GM12878 (cell line): ENCODE data around the gene MARCHF2. TPM values are rescaled to one million over a fixed set of nuclear protein-coding genes. Genes with fewer than 3 reads are reported as not detected.

Experiments used
- ATAC-seq: fragments of 200-7000 bp; cut with Tn5 transposase; 3 replicates; pipeline ENCODE4 v1.9.1; 2020; ENCODE audit warnings: mild to moderate bottlenecking, moderate library complexity
- BruUV-seq: library from RNA; stranded (reverse); fragments of 400-500 nt; replicated peaks from 2 replicates; lab custom pipeline; 2021; lab: Mats Ljungman, UMichigan
- CTCF ChIA-PET: fragments of 300-600 bp; sonication (Branson Sonifier 250); formaldehyde crosslinking; extraction: SDS; loops from one replicate; lab custom pipeline; 2021; ENCODE audit warnings: inconsistent platforms; lab: Yijun Ruan, JAX
- POLR2A ChIA-PET: fragments of 350-600 bp; formaldehyde crosslinking; extraction: SDS; loops from one replicate; lab custom pipeline; 2021; ENCODE audit warnings: inconsistent platforms; lab: Charles Lee
- RAD21 ChIA-PET: fragments of 300-600 bp; sonication (Branson Sonifier 250); formaldehyde crosslinking; loops from one replicate; lab custom pipeline; 2023; ENCODE audit warnings: antibody characterized with exemption; ENCODE audit not compliant: unreplicated experiment; lab: Charles Lee
- SMC1A ChIA-PET: fragments of 300-600 bp; sonication (Branson Sonifier 250); formaldehyde crosslinking; loops from one replicate; lab custom pipeline; 2023; ENCODE audit not compliant: unreplicated experiment, uncharacterized antibody; lab: Charles Lee
- DNase-seq: peaks from one replicate; pipeline ENCODE4 v3.0.0-alpha.2; 2011; ENCODE audit warnings: low read depth, low spot score
- FAIRE-seq: peaks from 3 replicates; lab custom pipeline; 2011; peaks lifted over from hg19 to GRCh38; lab: Jason Lieb, UNC
- H2AFZ ChIP-seq: 2 replicates; pipeline ENCODE4 v1.6.0; 2011; ENCODE audit warnings: low read depth, low read length, control low read depth; ENCODE audit not compliant: control insufficient read depth
- H3K27ac ChIP-seq: 2 replicates; pipeline ENCODE4 v1.5.1; 2011; ENCODE audit warnings: control low read depth; ENCODE audit not compliant: control insufficient read depth, insufficient read depth
- H3K27me3 ChIP-seq, 2 experiments: replicated peaks in 1 of 2; 2 replicates each; pipeline versions ENCODE4 v1.6.0 to v1.6.1; 2011; ENCODE audit warnings: low read length in 1 of 2; ENCODE audit not compliant: control insufficient read depth in 2 of 2, insufficient read depth in 2 of 2
- H3K36me3 ChIP-seq, 2 experiments: 2 replicates each; pipeline ENCODE4 v1.5.1; 2011; ENCODE audit warnings: low read length in 1 of 2; ENCODE audit not compliant: control insufficient read depth in 2 of 2, insufficient read depth in 2 of 2
- H3K4me1 ChIP-seq: 2 replicates; pipeline ENCODE4 v1.6.1; 2011; ENCODE audit warnings: mild to moderate bottlenecking, low read length, moderate library complexity, mixed read lengths; ENCODE audit not compliant: control insufficient read depth, insufficient read depth
- H3K4me2 ChIP-seq: 2 replicates; pipeline ENCODE4 v1.6.0; 2011; ENCODE audit warnings: control low read depth; ENCODE audit not compliant: control insufficient read depth, insufficient read depth
- H3K4me3 ChIP-seq: fragments of 200-600 bp; sonication (generic); 2 replicates; pipeline ENCODE4 v1.5.1; 2016
- H3K79me2 ChIP-seq: 2 replicates; pipeline ENCODE4 v1.6.0; 2011; ENCODE audit warnings: low read length; ENCODE audit not compliant: control insufficient read depth, insufficient read depth
- H3K9ac ChIP-seq: 2 replicates; pipeline ENCODE4 v1.8.0; 2011; ENCODE audit warnings: low read length, control low read depth, mixed read lengths; ENCODE audit not compliant: control insufficient read depth, insufficient read depth
- H3K9me3 ChIP-seq: replicated peaks from 3 replicates; pipeline ENCODE4 v1.5.1; 2011; ENCODE audit warnings: mild to moderate bottlenecking, low read length; ENCODE audit not compliant: control insufficient read depth, insufficient read depth
- H4K20me1 ChIP-seq: 2 replicates; pipeline ENCODE4 v1.6.0; 2011; ENCODE audit not compliant: control insufficient read depth, insufficient read depth
- CREM ChIP-seq: IDR thresholded peaks from 2 replicates; pipeline ENCODE4 v1.6.1; 2014; ENCODE audit warnings: antibody characterized with exemption, low read depth
- EED ChIP-seq: sonication (generic); IDR thresholded peaks from 2 replicates; pipeline ENCODE4 v1.6.1; 2016; ENCODE audit warnings: antibody characterized with exemption, low read depth
- EGR1 ChIP-seq, 2 experiments: IDR thresholded peaks; 1 replicate in 1 of 2; 2 replicates in 1 of 2; pipeline ENCODE4 v1.6.1; 2011 to 2012; ENCODE audit warnings: low read depth in 2 of 2, low read length in 2 of 2, borderline replicate concordance in 1 of 2, mild to moderate bottlenecking in 1 of 2, moderate library complexity in 1 of 2
- ETV6 ChIP-seq, 2 experiments: fragments of 450-650 bp in 1 of 2; IDR thresholded peaks in 1 of 2; conservative IDR thresholded peaks in 1 of 2; 2 replicates each; pipeline ENCODE4 v1.6.1; 2014; ENCODE audit warnings: antibody characterized with exemption in 1 of 2, borderline replicate concordance in 1 of 2, low read depth in 1 of 2, mild to moderate bottlenecking in 1 of 2, moderate library complexity in 1 of 2
- EZH2 ChIP-seq: IDR thresholded peaks from 2 replicates; pipeline ENCODE4 v1.6.1; 2012; ENCODE audit warnings: low read depth, mild to moderate bottlenecking, control low read depth, inconsistent platforms, low read length, borderline replicate concordance; ENCODE audit not compliant: control insufficient read depth
- FOXK2 ChIP-seq: fragments of 450-650 bp; IDR thresholded peaks from 2 replicates; pipeline ENCODE4 v1.6.1; 2017; ENCODE audit warnings: mild to moderate bottlenecking, moderate library complexity
- HDAC2 ChIP-seq: fragments of 200-600 bp; sonication (generic); IDR thresholded peaks from 2 replicates; pipeline ENCODE4 v1.6.1; 2017
- HDGF ChIP-seq: fragments of 450-650 bp; IDR thresholded peaks from 2 replicates; pipeline ENCODE4 v1.6.1; 2016; ENCODE audit warnings: antibody characterized with exemption
- IKZF1 ChIP-seq: fragments of 450-650 bp; conservative IDR thresholded peaks from 2 replicates; pipeline ENCODE4 v1.6.1; 2017; ENCODE audit warnings: antibody characterized with exemption, mild to moderate bottlenecking
- MEF2A ChIP-seq: IDR thresholded peaks from 2 replicates; pipeline ENCODE4 v1.6.1; 2011; ENCODE audit warnings: low read depth, mild to moderate bottlenecking, low read length, moderate library complexity; ENCODE audit not compliant: insufficient read depth
- NR2C1 ChIP-seq: fragments of 450-650 bp; IDR thresholded peaks from 2 replicates; pipeline ENCODE4 v1.6.1; 2017; ENCODE audit warnings: antibody characterized with exemption, mild to moderate bottlenecking, moderate library complexity
- PAX8 ChIP-seq: fragments of 450-650 bp; IDR thresholded peaks from 2 replicates; pipeline ENCODE4 v1.6.1; 2017; ENCODE audit warnings: mild to moderate bottlenecking, moderate library complexity
- RAD51 ChIP-seq: fragments of 450-650 bp; IDR thresholded peaks from 2 replicates; pipeline ENCODE4 v1.6.1; 2016; ENCODE audit warnings: moderate library complexity, mild to moderate bottlenecking, inconsistent platforms
- SMAD1 ChIP-seq: fragments of 450-650 bp; IDR thresholded peaks from 2 replicates; pipeline ENCODE4 v1.6.1; 2018; ENCODE audit warnings: mild to moderate bottlenecking, low read depth; ENCODE audit not compliant: partially characterized antibody
- SREBF1 ChIP-seq: IDR thresholded peaks from 2 replicates; pipeline ENCODE4 v1.6.1; 2012; ENCODE audit warnings: mild to moderate bottlenecking, low read length
- TARDBP ChIP-seq: IDR thresholded peaks from 2 replicates; pipeline ENCODE4 v1.6.1; 2016; ENCODE audit warnings: borderline replicate concordance
- YY1 ChIP-seq: IDR thresholded peaks from 2 replicates; pipeline ENCODE4 v1.6.1; 2011; ENCODE audit warnings: low read depth, mild to moderate bottlenecking, low read length
- ZZZ3 ChIP-seq: IDR thresholded peaks from 2 replicates; pipeline ENCODE4 v1.6.1; 2011; ENCODE audit warnings: low read depth; ENCODE audit not compliant: control insufficient read depth, insufficient read length
- WGBS: methylation state at CpG from one replicate; pipeline ENCODE4 v1.1.6; 2016; ENCODE audit warnings: low lambda C conversion rate; ENCODE audit not compliant: insufficient replicate concordance, insufficient coverage; ENCODE audit errors: missing lambda C conversion rate; 5-methylcytosine and 5-hydroxymethylcytosine counted together
- in situ Hi-C: fragments of 300-500 bp; cut with MboI; formaldehyde crosslinking; loops from 9 replicates; pipeline ENCODE4 v1.14.3; 2018; ENCODE audit warnings: mixed read lengths
- intact Hi-C: fragments of 100-400 bp; cut with micrococcal nuclease; formaldehyde crosslinking; loops from one replicate; pipeline ENCODE4 v1.14.2; 2022; ENCODE audit not compliant: unreplicated experiment
- polyA plus RNA-seq, 11 experiments: library from polyadenylated mRNA; depleted of rRNA in 4 of 11; unstranded in 6 of 11; stranded (reverse) in 5 of 11; fragments of >200 nt; fragmentation: Nextera tagmentation in 4 of 11; fragmentation: Illumina TruSeq in 1 of 11; extraction: Ambion mirVana in 4 of 11; extraction: Trizol in 1 of 11; gene quantifications; 1 replicate in 1 of 11; 2 replicates in 10 of 11; pipeline versions ENCODE4 v1.2.1 to v1.2.3, GENCODE V29; 2011 to 2016; ENCODE audit warnings: inconsistent platforms in 2 of 11, missing spikeins in 2 of 11, low read depth in 1 of 11
- total RNA-seq, 4 experiments: library from RNA; depleted of rRNA in 3 of 4; stranded (reverse); fragments of >200 nt in 3 of 4; fragmentation: Illumina TruSeq in 1 of 4; extraction: Trizol in 1 of 4; gene quantifications; 2 replicates each; pipeline versions ENCODE4 v1.2.1 to v1.2.3, GENCODE V29; 2013 to 2021
- TF ChIP-seq, protein P1 (sequence below): fragments of 450-650 bp; IDR thresholded peaks from 2 replicates; pipeline ENCODE4 v1.6.1; 2017; ENCODE audit warnings: mild to moderate bottlenecking, low read depth, inconsistent platforms; ENCODE audit not compliant: poor library complexity, severe bottlenecking
- TF ChIP-seq, protein P2 (sequence below): fragments of 450-650 bp; conservative IDR thresholded peaks from 2 replicates; pipeline ENCODE4 v1.6.1; 2017; ENCODE audit warnings: mild to moderate bottlenecking, moderate library complexity

Gene MARCHF2
- total and polyA plus RNA-seq, 10 of the 15 experiments (the other 5 are each of a cell fraction or from before 2014, with no cell fraction given): 1.6 to 30.3 (median 10.8) TPM

DNA sequence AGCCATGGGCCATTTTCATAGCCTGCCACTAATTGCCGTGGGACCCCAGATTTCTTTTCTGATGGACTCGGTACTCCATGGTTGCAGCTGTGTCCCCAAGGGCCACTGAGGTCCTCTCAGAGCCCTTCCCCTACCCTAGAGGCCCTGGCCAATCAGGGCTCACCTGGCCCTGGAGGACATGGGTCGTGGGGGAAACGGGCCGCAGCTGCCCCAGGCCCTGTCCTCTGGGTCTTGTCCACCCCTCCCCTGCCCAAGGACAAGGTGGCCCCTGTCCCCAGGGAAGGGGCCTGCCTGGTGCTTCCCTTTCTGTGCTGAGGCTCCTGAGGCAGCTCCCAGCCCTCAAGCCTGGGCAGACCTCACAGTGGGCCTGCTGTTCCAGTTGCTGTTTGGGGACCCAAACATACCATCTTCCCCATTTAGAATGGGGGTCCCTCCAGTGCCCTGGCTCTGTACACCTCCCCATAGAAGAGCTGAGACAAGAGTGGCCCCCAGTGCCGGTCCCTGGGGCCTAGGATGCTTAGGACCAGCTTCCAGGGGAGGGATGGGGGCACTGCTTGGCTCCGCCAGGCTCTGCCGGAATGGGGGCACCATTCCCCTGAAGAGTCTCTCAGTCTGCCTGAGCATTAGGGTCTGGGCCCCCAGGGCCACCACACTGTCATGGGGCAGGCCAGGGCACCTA is 19.8 kb upstream of the MARCHF2 start:
- POLR2A ChIA-PET: no interaction called here
- BruUV-seq: no TSS peak

More for the DNA sequence above, 19.8 kb upstream of the MARCHF2 start:
- CTCF ChIA-PET: interaction anchor here (0.6 to 1.3 kb wide), 2 partner anchors 39 to 50 kb away, joined by 3 read pairs; no protein-coding TSS in a partner anchor
- TF ChIP-seq SREBF1 (no peak), MEF2A (no peak), EZH2 (no peak), SMAD1 (no peak), EED (no peak), RAD51 (no peak), HDGF (no peak), HDAC2 (no peak), CREM (no peak), PAX8 (no peak), ZZZ3 (no peak), IKZF1 (no peak), ETV6 (conservative IDR thresholded peaks at IDR 0.05 in 1 of 2, IDR thresholded peaks at IDR 0.05 in 1 of 2; ENCODE audit: borderline replicate concordance in 1 of 2, low read depth in 1 of 2) (no peak), TARDBP (no peak), NR2C1 (no peak), EGR1 (IDR thresholded peaks at IDR 0.05; ENCODE audit: borderline replicate concordance in 1 of 2, low read depth in 2 of 2, low read length in 2 of 2) (no peak), YY1 (no peak), FOXK2 (no peak)
- TF ChIP-seq, protein P1, sequence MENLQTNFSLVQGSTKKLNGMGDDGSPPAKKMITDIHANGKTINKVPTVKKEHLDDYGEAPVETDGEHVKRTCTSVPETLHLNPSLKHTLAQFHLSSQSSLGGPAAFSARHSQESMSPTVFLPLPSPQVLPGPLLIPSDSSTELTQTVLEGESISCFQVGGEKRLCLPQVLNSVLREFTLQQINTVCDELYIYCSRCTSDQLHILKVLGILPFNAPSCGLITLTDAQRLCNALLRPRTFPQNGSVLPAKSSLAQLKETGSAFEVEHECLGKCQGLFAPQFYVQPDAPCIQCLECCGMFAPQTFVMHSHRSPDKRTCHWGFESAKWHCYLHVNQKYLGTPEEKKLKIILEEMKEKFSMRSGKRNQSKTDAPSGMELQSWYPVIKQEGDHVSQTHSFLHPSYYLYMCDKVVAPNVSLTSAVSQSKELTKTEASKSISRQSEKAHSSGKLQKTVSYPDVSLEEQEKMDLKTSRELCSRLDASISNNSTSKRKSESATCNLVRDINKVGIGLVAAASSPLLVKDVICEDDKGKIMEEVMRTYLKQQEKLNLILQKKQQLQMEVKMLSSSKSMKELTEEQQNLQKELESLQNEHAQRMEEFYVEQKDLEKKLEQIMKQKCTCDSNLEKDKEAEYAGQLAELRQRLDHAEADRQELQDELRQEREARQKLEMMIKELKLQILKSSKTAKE: no peak
- TF ChIP-seq, protein P2, sequence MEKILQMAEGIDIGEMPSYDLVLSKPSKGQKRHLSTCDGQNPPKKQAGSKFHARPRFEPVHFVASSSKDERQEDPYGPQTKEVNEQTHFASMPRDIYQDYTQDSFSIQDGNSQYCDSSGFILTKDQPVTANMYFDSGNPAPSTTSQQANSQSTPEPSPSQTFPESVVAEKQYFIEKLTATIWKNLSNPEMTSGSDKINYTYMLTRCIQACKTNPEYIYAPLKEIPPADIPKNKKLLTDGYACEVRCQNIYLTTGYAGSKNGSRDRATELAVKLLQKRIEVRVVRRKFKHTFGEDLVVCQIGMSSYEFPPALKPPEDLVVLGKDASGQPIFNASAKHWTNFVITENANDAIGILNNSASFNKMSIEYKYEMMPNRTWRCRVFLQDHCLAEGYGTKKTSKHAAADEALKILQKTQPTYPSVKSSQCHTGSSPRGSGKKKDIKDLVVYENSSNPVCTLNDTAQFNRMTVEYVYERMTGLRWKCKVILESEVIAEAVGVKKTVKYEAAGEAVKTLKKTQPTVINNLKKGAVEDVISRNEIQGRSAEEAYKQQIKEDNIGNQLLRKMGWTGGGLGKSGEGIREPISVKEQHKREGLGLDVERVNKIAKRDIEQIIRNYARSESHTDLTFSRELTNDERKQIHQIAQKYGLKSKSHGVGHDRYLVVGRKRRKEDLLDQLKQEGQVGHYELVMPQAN: no peak
- TF ChIP-seq, all 136 proteins: peak for 0
- Histone ChIP-seq H3K4me1 (peaks cover 16% of the 10 kb centered on the region), H3K27ac (no peak overlapping the region), H4K20me1 (peaks cover 5% of the 10 kb centered on the region), H2AFZ (no peak overlapping the region), H3K79me2 (peaks cover 37% of the 10 kb centered on the region), H3K27me3 (no peaks in the 10 kb centered on the region), H3K9me3 (no peaks in the 10 kb centered on the region), H3K4me2 (no peak overlapping the region), H3K4me3 (no peak overlapping the region), H3K9ac (no peak overlapping the region), H3K36me3 (peaks cover 0 to 3% of the 10 kb centered on the region in 2 experiments; a peak in 1 of 4 replicates)
- in situ Hi-C loops: no loop called here
- SMC1A ChIA-PET: no interaction called here
- FAIRE-seq (no peak), DNase-seq (no peak), ATAC-seq (no peak)
- RAD21 ChIA-PET: no interaction called here
- intact Hi-C loops: no loop called here
- WGBS: 76% methylated on average over 8 of the region's 8 CpGs
